Mucosa of stomach (tissue), 1 donor: ENCODE data around the gene MAGOH.
"Not testable (repeated sequence)": the region's sequence is repeated elsewhere in the genome, so short reads cannot be mapped to it uniquely, and the experiment has no call there.

Source experiments
- H3K27me3 ChIP-seq: one replicate; pipeline ENCODE4 v1.7.0; 2013; ENCODE audit warnings: mild to moderate bottlenecking, low read length; ENCODE audit not compliant: control insufficient read depth, insufficient read depth
- H3K36me3 ChIP-seq: one replicate; pipeline ENCODE4 v1.7.0; 2013; ENCODE audit warnings: low read length; ENCODE audit not compliant: control insufficient read depth, insufficient read depth
- H3K4me1 ChIP-seq: one replicate; pipeline ENCODE4 v1.7.0; 2013; ENCODE audit warnings: mild to moderate bottlenecking, low read length; ENCODE audit not compliant: control insufficient read depth, insufficient read depth
- H3K4me3 ChIP-seq: one replicate; pipeline ENCODE4 v1.7.0; 2013; ENCODE audit warnings: low read length
- H3K9ac ChIP-seq: one replicate; pipeline ENCODE4 v1.7.0; 2013; ENCODE audit warnings: mild to moderate bottlenecking, low read length, moderate library complexity
- H3K9me3 ChIP-seq: one replicate; pipeline ENCODE4 v1.7.0; 2013; ENCODE audit warnings: mild to moderate bottlenecking, low read length, moderate library complexity; ENCODE audit not compliant: control insufficient read depth
- donor health status: Pancreatic carcinoma.

Gene MAGOH

GRCh38 chr1:53189061-53189460 lies 49.3 kb downstream of the MAGOH start:
- Histone ChIP-seq H3K9ac (no peak overlapping the region), H3K4me3 (no peak overlapping the region), H3K27me3 (no peaks in the 10 kb centered on the region), H3K36me3 (no peaks in the 10 kb centered on the region), H3K4me1 (peaks cover 15% of the 10 kb centered on the region), H3K9me3 (no peaks in the 10 kb centered on the region)

- H3K27me3 ChIP-seq, result no peaks in the 10 kb centered on the region
- no peaks in the 10 kb centered on the region for H3K36me3 ChIP-seq
- H3K9me3 ChIP-seq, result no peaks in the 10 kb centered on the region
- H3K9ac ChIP-seq, result no peak overlapping the region
- peaks cover 25% of the 10 kb centered on the region for H3K4me1 ChIP-seq
- no peak overlapping the region for H3K4me3 ChIP-seq
Measured at GRCh38 chr1:53188099-53188498, 50.2 kb downstream of the MAGOH start.

DNA sequence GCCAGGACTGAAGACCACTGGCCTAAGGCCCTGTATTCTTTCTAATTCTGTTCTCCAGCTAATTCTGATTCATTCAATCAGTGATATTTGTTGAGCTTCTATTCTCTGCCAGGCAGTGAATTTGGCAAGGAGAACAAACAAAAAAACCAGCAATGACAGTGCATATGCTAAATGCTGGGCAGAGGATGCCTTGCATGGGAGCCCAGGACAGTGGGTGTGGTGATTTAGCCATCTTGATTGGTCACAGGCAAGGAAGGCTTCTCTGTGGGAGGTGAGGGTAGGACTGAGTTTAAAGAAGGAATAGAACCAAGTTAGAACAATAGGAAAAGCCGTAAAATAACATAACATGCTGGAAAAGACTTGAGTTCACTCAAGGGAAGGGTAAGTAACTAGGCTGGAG lies 50.9 kb downstream of the MAGOH start:
- H3K27me3 ChIP-seq, result no peaks in the 10 kb centered on the region
- H3K9ac ChIP-seq, result no peak overlapping the region
- no peaks in the 10 kb centered on the region for H3K36me3 ChIP-seq
- no peaks in the 10 kb centered on the region for H3K9me3 ChIP-seq
- H3K4me1 ChIP-seq, result peaks cover 32% of the 10 kb centered on the region
- H3K4me3 ChIP-seq, result no peak overlapping the region

- Histone ChIP-seq H3K9me3 (no peaks in the 10 kb centered on the region), H3K4me3 (no peak overlapping the region), H3K27me3 (no peaks in the 10 kb centered on the region), H3K9ac (no peak overlapping the region), H3K36me3 (no peaks in the 10 kb centered on the region), H3K4me1 (peaks cover 39% of the 10 kb centered on the region)
Measured at GRCh38 chr1:53186533-53186932, 51.8 kb downstream of the MAGOH start.

- H3K9ac ChIP-seq, H3K4me3 ChIP-seq, H3K36me3 ChIP-seq, H3K27me3 ChIP-seq, H3K9me3 ChIP-seq: not testable (repeated sequence)
- peaks cover 42% of the 10 kb centered on the region for H3K4me1 ChIP-seq
Measured at GRCh38 chr1:53185955-53186297, 52.4 kb downstream of the MAGOH start.

DNA sequence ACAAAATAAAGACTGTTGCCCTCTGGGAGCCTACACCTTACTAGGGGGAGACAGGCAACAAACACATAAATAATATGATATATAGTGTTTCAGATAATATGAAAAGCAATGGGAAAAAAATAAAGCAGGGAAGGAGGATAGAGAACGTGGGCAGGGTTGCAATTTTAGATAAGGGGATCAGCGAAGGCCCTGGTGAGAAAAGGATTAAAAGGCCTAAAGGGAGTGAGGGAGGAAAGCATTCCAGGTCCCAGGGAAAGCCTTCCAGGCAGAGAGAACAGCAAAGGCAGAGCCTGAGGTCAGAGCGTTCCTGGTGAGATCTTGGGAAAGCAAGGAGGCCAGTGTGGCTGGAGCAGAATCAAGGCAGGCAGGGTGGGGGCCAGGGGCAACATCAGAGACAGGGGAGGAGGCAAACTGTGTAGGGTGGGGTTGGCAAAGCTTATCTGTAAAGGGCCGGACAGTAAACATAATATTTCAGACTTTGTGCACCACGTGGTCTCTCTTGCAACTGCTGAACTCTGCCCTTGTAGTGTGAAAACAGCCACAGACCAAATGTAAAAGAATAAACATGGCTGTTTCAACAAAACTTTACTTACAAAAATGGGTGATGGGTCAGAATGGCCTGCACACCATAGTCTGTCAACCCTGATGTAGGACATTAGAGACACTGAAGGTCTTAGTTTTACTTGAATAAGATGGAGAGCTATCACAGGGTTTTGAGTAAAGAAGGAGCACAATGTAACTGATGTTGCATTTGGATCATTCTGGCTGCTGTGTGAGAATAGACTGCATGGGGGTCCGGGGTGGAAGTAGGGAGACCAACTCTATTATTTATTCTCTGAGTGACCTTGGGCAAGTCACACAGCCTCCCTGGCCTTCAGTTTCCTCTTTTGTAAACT lies 55.0 kb downstream of the MAGOH start:
- peaks cover 42% of the 10 kb centered on the region for H3K4me1 ChIP-seq
- no peaks in the 10 kb centered on the region for H3K36me3 ChIP-seq
- H3K9ac ChIP-seq, result no peak overlapping the region
- H3K27me3 ChIP-seq, result no peaks in the 10 kb centered on the region
- H3K9me3 ChIP-seq, result no peaks in the 10 kb centered on the region
- H3K4me3 ChIP-seq, result no peak overlapping the region

GRCh38 chr1:53182716-53183094 lies 55.6 kb downstream of the MAGOH start:
- Histone ChIP-seq H3K36me3 (no peaks in the 10 kb centered on the region), H3K4me3 (no peak overlapping the region), H3K27me3 (no peaks in the 10 kb centered on the region), H3K4me1 (peaks cover 43% of the 10 kb centered on the region), H3K9me3 (no peaks in the 10 kb centered on the region), H3K9ac (no peak overlapping the region)

DNA sequence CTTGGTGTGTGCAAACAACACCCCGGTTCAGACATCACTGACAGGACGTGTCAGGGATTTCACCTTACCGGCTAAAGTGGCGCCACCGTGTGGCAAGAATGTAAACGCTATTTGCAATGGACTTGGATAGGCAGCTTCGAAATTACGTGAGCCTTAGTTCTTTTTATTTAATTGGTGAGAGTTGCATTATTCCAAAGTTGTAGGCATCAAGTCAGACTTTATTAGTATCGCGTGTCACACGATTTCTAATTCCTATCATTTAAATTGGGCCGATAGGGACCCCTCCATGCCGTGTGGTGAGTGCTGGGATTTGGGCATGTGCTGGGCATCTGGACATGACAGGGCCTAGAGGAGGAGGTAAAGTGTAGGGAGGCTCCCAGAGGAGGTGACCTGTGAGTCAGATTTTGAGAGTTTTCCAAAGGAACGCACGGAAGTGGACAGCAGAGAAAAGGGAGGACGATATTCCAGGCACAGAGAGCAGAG lies 56.2 kb downstream of the MAGOH start:
- Histone ChIP-seq H3K4me1 (peaks cover 48% of the 10 kb centered on the region), H3K9ac (no peak overlapping the region), H3K27me3 (no peaks in the 10 kb centered on the region), H3K36me3 (no peaks in the 10 kb centered on the region), H3K4me3 (no peak overlapping the region), H3K9me3 (no peaks in the 10 kb centered on the region)

DNA sequence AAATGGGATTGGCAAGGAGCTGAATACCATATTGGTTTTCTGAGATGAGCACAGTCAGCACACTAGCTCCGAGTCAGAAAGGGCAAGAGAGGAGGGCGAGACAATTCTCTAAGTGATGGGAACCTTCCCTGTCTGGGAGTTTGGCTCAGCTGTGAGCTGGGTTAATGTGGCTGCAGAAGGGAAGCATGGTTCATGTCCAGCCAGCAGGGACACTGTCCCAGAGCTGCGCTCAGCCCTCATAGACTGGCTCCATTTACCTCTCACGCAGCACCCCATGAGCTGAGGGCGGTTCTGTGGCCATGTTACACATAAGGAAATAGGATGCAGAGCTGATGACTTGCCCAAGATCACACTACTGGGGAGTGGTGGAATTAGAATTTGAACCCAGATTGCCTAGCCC lies 57.4 kb downstream of the MAGOH start:
- no peaks in the 10 kb centered on the region for H3K9me3 ChIP-seq
- H3K36me3 ChIP-seq, result no peaks in the 10 kb centered on the region
- H3K9ac ChIP-seq, result no peak overlapping the region
- H3K27me3 ChIP-seq, result no peaks in the 10 kb centered on the region
- H3K4me1 ChIP-seq, result peaks cover 59% of the 10 kb centered on the region
- no peak overlapping the region for H3K4me3 ChIP-seq

DNA sequence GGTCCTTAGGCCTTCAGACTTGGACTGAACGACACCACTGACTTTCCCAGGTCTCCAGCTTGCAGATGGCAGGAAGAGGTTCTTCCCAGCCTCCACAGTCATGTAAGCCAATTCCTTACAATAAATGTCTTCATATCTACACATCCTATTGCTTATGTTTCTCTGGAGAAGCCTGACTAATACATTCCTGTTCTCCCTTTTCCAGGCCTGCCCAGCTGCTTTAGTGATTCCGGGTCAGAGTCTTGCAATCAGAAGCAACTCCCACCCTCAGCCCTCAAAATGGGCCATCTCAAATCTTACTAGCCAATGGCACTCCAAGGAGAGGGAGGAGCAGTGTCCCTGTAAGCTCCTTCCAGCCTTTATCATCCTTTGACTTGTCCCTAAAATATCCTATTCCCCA lies 58.1 kb downstream of the MAGOH start:
- Histone ChIP-seq H3K27me3 (no peaks in the 10 kb centered on the region), H3K9me3 (no peaks in the 10 kb centered on the region), H3K4me1 (peaks cover 62% of the 10 kb centered on the region), H3K9ac (no peak overlapping the region), H3K4me3 (no peak overlapping the region), H3K36me3 (no peaks in the 10 kb centered on the region)
